Adrenal gland (tissue), 12 donors: ENCODE data around the gene ETV6. TPM values are rescaled to one million over a fixed set of nuclear protein-coding genes. Genes with fewer than 3 reads are reported as not detected.

Source experiments
- DNase-seq, 7 donors: peaks; one replicate each; pipeline ENCODE4 v3.0.0-alpha.2; 2019 to 2020
- H3K27ac ChIP-seq, 5 donors: fragments of 200-600 bp; sonication (generic) in 4 of 5; 1 replicate in 3 of 5; 2 replicates in 2 of 5; pipeline versions ENCODE4 v1.5.1 to v1.8.0; 2016 to 2020; ENCODE audit warnings: mild to moderate bottlenecking in 1 of 5
- H3K27me3 ChIP-seq: fragments of 200-600 bp; 2 replicates; pipeline ENCODE4 v1.8.0; 2021
- H3K36me3 ChIP-seq, 2 donors: fragments of 200-600 bp; replicated peaks in 1 of 2; 1 replicate in 1 of 2; 2 replicates in 1 of 2; pipeline versions ENCODE4 v1.5.1 to v1.8.0; 2018 to 2022
- H3K4me1 ChIP-seq, 2 donors: fragments of 200-600 bp; replicated peaks in 1 of 2; 1 replicate in 1 of 2; 2 replicates in 1 of 2; pipeline versions ENCODE4 v1.5.1 to v1.8.0; 2018 to 2021
- H3K4me3 ChIP-seq, 4 donors: fragments of 200-600 bp; sonication (generic) in 3 of 4; one replicate each; pipeline ENCODE4 v1.5.1; 2016 to 2018
- H3K9me3 ChIP-seq, 3 donors: fragments of 200-600 bp; sonication (generic) in 1 of 3; replicated peaks in 1 of 3; 1 replicate in 2 of 3; 2 replicates in 1 of 3; pipeline versions ENCODE4 v1.5.1 to v1.8.0; 2016 to 2021
- CTCF ChIP-seq, 6 experiments: fragments of 450-650 bp in 4 of 6; fragments of 200-600 bp in 2 of 6; sonication (generic) in 1 of 6; IDR thresholded peaks; 1 replicate in 5 of 6; 2 replicates in 1 of 6; pipeline versions ENCODE4 v1.5.1 to v1.8.0; 2016 to 2021; ENCODE audit warnings: antibody characterized with exemption in 6 of 6, mild to moderate bottlenecking in 2 of 6, moderate library complexity in 1 of 6
- POLR2A ChIP-seq, 2 donors: fragments of 450-650 bp; IDR thresholded peaks; one replicate each; pipeline ENCODE4 v1.6.1; 2017; ENCODE audit warnings: antibody characterized with exemption in 2 of 2, mild to moderate bottlenecking in 2 of 2, moderate library complexity in 1 of 2
- WGBS, 4 donors: extraction: QIAGEN DNeasy Blood & Tissue Kit in 2 of 4; methylation state at CpG; one replicate each; pipeline versions ENCODE4 v1.1.5 to v1.1.7; 2013 to 2017; 5-methylcytosine and 5-hydroxymethylcytosine counted together
- intact Hi-C, 2 donors: fragments of 100-400 bp; cut with DNase I; formaldehyde crosslinking; loops; one replicate each; pipeline versions ENCODE4 v1.14.1 to v1.15.0; 2022 to 2023
- polyA plus RNA-seq, 3 donors: library from polyadenylated mRNA; stranded (reverse); fragments of 200-250 nt in 2 of 3; fragments of 350-450 nt in 1 of 3; fragmentation: Illumina TruSeq in 1 of 3; extraction: RNeasy Lipid Tissue Mini Kit (QIAGEN cat#74804) in 1 of 3; gene quantifications; one replicate each; pipeline ENCODE4 v1.2.3, GENCODE V29; 2013 to 2014
- total RNA-seq, 9 donors: library from RNA; depleted of rRNA in 4 of 9; stranded (reverse); fragments of >200 nt in 4 of 9; fragments of 120-200 nt in 1 of 9; fragmentation: NEBNext Ultra II Directional in 1 of 9; extraction: Animal tissue kit (Norgen Biotek cat#: 25700) in 1 of 9; gene quantifications; one replicate each; pipeline versions ENCODE4 v1.1.0 to v1.2.4, GENCODE V29; 2013 to 2023
- donor health status: healthy with polysubstance abuse.
- donor health status: Bipolar disorder and iron deficiency.
- donor health status: DM: yes; HTN: yes; CAD: no.
- donor health status: DM: no; HTN: no; CAD: no.
- donor health status: DM: no; HTN: no; CAD: no.
- donor health status: DM: yes; HTN: yes; CAD: no.

Gene ETV6
- total and polyA plus RNA-seq, 12 donors = 9.6 to 46.6 (median 19.5) TPM

- Histone ChIP-seq H3K9me3 (no peaks in the 10 kb centered on the region), H3K4me3 (no peak overlapping the region), H3K36me3 (peaks cover 0 to 12% of the 10 kb centered on the region in 2 donors), H3K27ac (peak overlapping the region in 1 of 5 donors; percentile 39), H3K27me3 (no peaks in the 10 kb centered on the region), H3K4me1 (peaks cover 20 to 35% of the 10 kb centered on the region in 2 donors)
- TF ChIP-seq CTCF (IDR thresholded peaks at IDR 0.05) = no peak
- intact Hi-C loops = no loop called here
- no peak for DNase-seq
- 77 to 93% (median 81%) methylated on average over 7 of the region's 7 CpGs for WGBS, 4 donors
Measured at GRCh38 chr12:11757095-11757494, 107.6 kb downstream of the ETV6 start.

GRCh38 chr12:11757531-11757930 lies 108.1 kb downstream of the ETV6 start:
- no peaks in the 10 kb centered on the region for H3K9me3 ChIP-seq
- peaks cover 20 to 35% of the 10 kb centered on the region in 2 donors for H3K4me1 ChIP-seq
- no peak for DNase-seq
- peaks cover 0 to 12% of the 10 kb centered on the region in 2 donors for H3K36me3 ChIP-seq
- H3K4me3 ChIP-seq = no peak overlapping the region
- TF ChIP-seq CTCF (IDR thresholded peaks at IDR 0.05) (no peak), POLR2A (IDR thresholded peaks at IDR 0.05) (no peak)
- peak overlapping the region in 2 of 5 donors; percentile 73 to 85 for H3K27ac ChIP-seq
- intact Hi-C loops = no loop called here
- no peaks in the 10 kb centered on the region for H3K27me3 ChIP-seq
- WGBS, 4 donors = 92 to 100% (median 97%) methylated on average over 6 of the region's 6 CpGs

- no peak for TF ChIP-seq CTCF (IDR thresholded peaks at IDR 0.05)
- no peak for TF ChIP-seq POLR2A (IDR thresholded peaks at IDR 0.05)
- Histone ChIP-seq H3K9me3 (no peaks in the 10 kb centered on the region), H3K27ac (peak overlapping the region in 4 of 5 donors; percentile 9 to 85 (median 52)), H3K36me3 (peaks cover 0 to 12% of the 10 kb centered on the region in 2 donors), H3K4me1 (peaks cover 20 to 35% of the 10 kb centered on the region in 2 donors), H3K27me3 (no peaks in the 10 kb centered on the region), H3K4me3 (no peak overlapping the region)
- intact Hi-C loops = no loop called here
- DNase-seq = no peak
- WGBS, 4 donors = 82 to 95% (median 89%) methylated on average over 4 of the region's 4 CpGs
Measured at GRCh38 chr12:11758087-11758486, 108.6 kb downstream of the ETV6 start.

- peak overlapping the region in 1 of 4 donors; percentile 19 for H3K4me3 ChIP-seq
- intact Hi-C loops = no loop called here
- no peaks in the 10 kb centered on the region for H3K9me3 ChIP-seq
- DNase-seq = peak in 2 of 7 donors; percentile 49 to 75
- TF ChIP-seq CTCF (IDR thresholded peaks at IDR 0.05) (no peak), POLR2A (IDR thresholded peaks at IDR 0.05) (no peak)
- peak overlapping the region; percentile 9 to 85 (median 42) for H3K27ac ChIP-seq
- H3K4me1 ChIP-seq = peaks cover 20 to 35% of the 10 kb centered on the region in 2 donors
- WGBS, 4 donors = 41 to 47% (median 44%) methylated on average over 14 of the region's 14 CpGs
- no peaks in the 10 kb centered on the region for H3K27me3 ChIP-seq
- peaks cover 0 to 8% of the 10 kb centered on the region in 2 donors for H3K36me3 ChIP-seq
Measured at GRCh38 chr12:11758510-11759493, 109.3 kb downstream of the ETV6 start.
